MCF 10A (cell line): ENCODE results near the gene ZNF462. TPM values are rescaled to one million over a fixed set of nuclear protein-coding genes. Genes with fewer than 3 reads are reported as not detected.
A peak's percentile ranks its signal among the peaks of the same experiment; 100 is the strongest.

Source experiments
- BruUV-seq: library from RNA; stranded (reverse); fragments of 400-500 nt; replicated peaks from 2 replicates; lab custom pipeline; 2021; lab: Mats Ljungman, UMichigan
- CTCF ChIA-PET: fragments of 300-600 bp; sonication (Branson Sonifier 250); formaldehyde crosslinking; extraction: SDS; loops from one replicate; lab custom pipeline; 2021; ENCODE audit warnings: antibody characterized with exemption, inconsistent platforms; lab: Yijun Ruan, JAX
- POLR2A ChIA-PET: fragments of 300-600, 350-650 bp; sonication (Branson Sonifier 250); formaldehyde crosslinking; extraction: SDS; loops from one replicate; lab custom pipeline; 2020; ENCODE audit warnings: antibody characterized with exemption, inconsistent platforms; lab: Yijun Ruan, JAX
- DNase-seq: peaks from one replicate; pipeline ENCODE4 v3.0.0-alpha.2; 2018; ENCODE audit not compliant: unreplicated experiment
- H3K27ac Mint-ChIP-seq: one replicate; pipeline ENCODE4 v1.8.0; 2022; ENCODE audit warnings: mild to moderate bottlenecking, low read depth, mixed read lengths; ENCODE audit not compliant: unreplicated experiment
- H3K27me3 Mint-ChIP-seq: one replicate; pipeline ENCODE4 v1.8.0; 2022; ENCODE audit warnings: mixed read lengths; ENCODE audit not compliant: insufficient read depth, unreplicated experiment
- H3K36me3 Mint-ChIP-seq: one replicate; pipeline ENCODE4 v1.8.0; 2022; ENCODE audit warnings: mild to moderate bottlenecking, moderate library complexity, mixed read lengths; ENCODE audit not compliant: insufficient read depth, unreplicated experiment
- H3K4me1 Mint-ChIP-seq: one replicate; pipeline ENCODE4 v1.8.0; 2022; ENCODE audit warnings: mixed read lengths; ENCODE audit not compliant: insufficient read depth, unreplicated experiment
- H3K4me3 Mint-ChIP-seq: one replicate; pipeline ENCODE4 v1.8.0; 2022; ENCODE audit warnings: mild to moderate bottlenecking, moderate library complexity, mixed read lengths; ENCODE audit not compliant: unreplicated experiment
- H3K9me3 Mint-ChIP-seq: one replicate; pipeline ENCODE4 v1.8.0; 2022; ENCODE audit warnings: mixed read lengths; ENCODE audit not compliant: unreplicated experiment
- intact Hi-C: fragments of 100-400 bp; cut with micrococcal nuclease; formaldehyde crosslinking; loops from 2 replicates; pipeline ENCODE4 v1.14.1; 2022
- total RNA-seq: library from RNA; stranded (reverse); gene quantifications from 2 replicates; pipeline ENCODE4 v1.2.3, GENCODE V29; 2022
- TF ChIP-seq, protein P1 (sequence below): fragments of 200-600 bp; IDR thresholded peaks from one replicate; pipeline ENCODE4 v1.8.0; 2022; ENCODE audit warnings: antibody characterized with exemption, mild to moderate bottlenecking; ENCODE audit not compliant: unreplicated experiment

ZNF462 gene
- total RNA-seq, 1 experiment from 2014 or later, result 47.2 TPM

- ChIA-PET CTCF (no interaction called here), POLR2A (no interaction called here)
- no peaks in the 10 kb centered on the region for H3K27me3 Mint-ChIP-seq
- H3K9me3 Mint-ChIP-seq, result peaks cover 9% of the 10 kb centered on the region
- no TSS peak for BruUV-seq
- TF ChIP-seq, protein P1, sequence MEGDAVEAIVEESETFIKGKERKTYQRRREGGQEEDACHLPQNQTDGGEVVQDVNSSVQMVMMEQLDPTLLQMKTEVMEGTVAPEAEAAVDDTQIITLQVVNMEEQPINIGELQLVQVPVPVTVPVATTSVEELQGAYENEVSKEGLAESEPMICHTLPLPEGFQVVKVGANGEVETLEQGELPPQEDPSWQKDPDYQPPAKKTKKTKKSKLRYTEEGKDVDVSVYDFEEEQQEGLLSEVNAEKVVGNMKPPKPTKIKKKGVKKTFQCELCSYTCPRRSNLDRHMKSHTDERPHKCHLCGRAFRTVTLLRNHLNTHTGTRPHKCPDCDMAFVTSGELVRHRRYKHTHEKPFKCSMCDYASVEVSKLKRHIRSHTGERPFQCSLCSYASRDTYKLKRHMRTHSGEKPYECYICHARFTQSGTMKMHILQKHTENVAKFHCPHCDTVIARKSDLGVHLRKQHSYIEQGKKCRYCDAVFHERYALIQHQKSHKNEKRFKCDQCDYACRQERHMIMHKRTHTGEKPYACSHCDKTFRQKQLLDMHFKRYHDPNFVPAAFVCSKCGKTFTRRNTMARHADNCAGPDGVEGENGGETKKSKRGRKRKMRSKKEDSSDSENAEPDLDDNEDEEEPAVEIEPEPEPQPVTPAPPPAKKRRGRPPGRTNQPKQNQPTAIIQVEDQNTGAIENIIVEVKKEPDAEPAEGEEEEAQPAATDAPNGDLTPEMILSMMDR, result no peak
- H3K27ac Mint-ChIP-seq, result no peak overlapping the region
- H3K4me1 Mint-ChIP-seq, result peaks cover 26% of the 10 kb centered on the region
- no peak for DNase-seq
- peaks cover 36% of the 10 kb centered on the region for H3K36me3 Mint-ChIP-seq
- intact Hi-C loops, result no loop called here
- H3K4me3 Mint-ChIP-seq, result no peak overlapping the region
These were observed 100.7 kb downstream of the ZNF462 start for GRCh38 chr9:106963684-106964083.

- DNase-seq, result no peak
- BruUV-seq, result no TSS peak
- intact Hi-C loops, result no loop called here
These were observed 101.4 kb downstream of the ZNF462 start for GRCh38 chr9:106964329-106964728.

DNA sequence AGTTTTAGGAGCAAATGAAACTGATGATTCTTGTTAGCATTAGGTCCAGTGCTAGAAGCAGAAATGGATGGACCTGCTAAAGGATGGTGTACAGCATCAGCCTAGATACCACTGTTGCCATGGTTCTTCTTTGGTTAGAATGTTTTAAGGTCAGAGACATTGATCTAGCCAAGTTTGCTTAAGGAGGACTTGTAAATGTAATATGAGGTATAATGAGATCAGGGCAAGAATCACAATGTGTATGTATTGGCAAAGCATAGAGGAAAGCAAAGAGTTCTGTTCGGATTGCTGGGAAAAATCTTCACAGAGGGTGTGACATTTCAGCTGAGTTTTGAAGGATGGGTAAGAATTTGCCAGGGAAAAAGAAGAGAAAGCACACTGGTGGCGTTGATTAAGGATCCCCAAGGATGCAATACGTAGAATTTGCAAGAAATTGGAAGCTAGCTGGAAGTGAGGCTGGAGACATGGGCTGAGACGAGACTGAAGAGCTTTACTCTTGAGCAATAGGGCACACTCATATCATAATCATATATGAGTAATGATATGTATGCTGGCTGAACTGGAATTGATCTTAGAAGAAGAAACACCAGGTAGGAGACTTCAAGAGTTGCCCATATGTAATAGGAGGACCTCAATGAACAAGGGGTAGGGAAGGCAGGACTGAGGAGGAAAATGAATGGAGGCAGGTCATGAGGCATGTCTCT is 102.0 kb downstream of the ZNF462 start:
- DNase-seq, result peak; percentile 62
- intact Hi-C loops, result loop anchor here (5.0 kb wide), 1 partner anchor 103 kb away; the partner anchor contains the start of gene ZNF462
- Mint-ChIP-seq H3K27me3 (no peaks in the 10 kb centered on the region), H3K4me1 (peaks cover 26% of the 10 kb centered on the region), H3K36me3 (peaks cover 35% of the 10 kb centered on the region), H3K4me3 (peak overlapping the region; percentile 4), H3K27ac (peak overlapping the region; percentile 25), H3K9me3 (peaks cover 9% of the 10 kb centered on the region)
- ChIA-PET CTCF (interaction anchor here (0.8 to 1.2 kb wide), 5 partner anchors 27 to 574 kb away, joined by 3 read pairs; no protein-coding TSS in a partner anchor), POLR2A (interaction anchor here (0.7 to 2.3 kb wide), 9 partner anchors 8 to 102 kb away, joined by 3 to 11 read pairs (median 4); partner anchors contain the start of gene ZNF462)
- BruUV-seq, result no TSS peak
- TF ChIP-seq, protein P1, result no peak

More at GRCh38 chr9:106964329-106964728, 101.4 kb downstream of the ZNF462 start:
- peaks cover 9% of the 10 kb centered on the region for H3K9me3 Mint-ChIP-seq
- CTCF ChIA-PET, result interaction anchor here (0.9 kb wide), 1 partner anchor 28 kb away, joined by 3 read pairs; no protein-coding TSS in a partner anchor
- H3K36me3 Mint-ChIP-seq, result peaks cover 35% of the 10 kb centered on the region
- peaks cover 26% of the 10 kb centered on the region for H3K4me1 Mint-ChIP-seq
- no peaks in the 10 kb centered on the region for H3K27me3 Mint-ChIP-seq
- POLR2A ChIA-PET, result interaction anchor here (1.0 to 2.2 kb wide), 4 partner anchors 8 to 48 kb away, joined by 4 to 8 read pairs (median 4); no protein-coding TSS in a partner anchor
- TF ChIP-seq, protein P1, result no peak
- H3K27ac Mint-ChIP-seq, result peak overlapping the region; percentile 25
- no peak overlapping the region for H3K4me3 Mint-ChIP-seq

GRCh38 chr9:106966481-106966880 is 103.5 kb downstream of the ZNF462 start:
- CTCF ChIA-PET, result interaction anchor here (0.5 to 0.9 kb wide), 5 partner anchors 10 to 1809 kb away, joined by 3 to 4 read pairs (median 3); no protein-coding TSS in a partner anchor
- POLR2A ChIA-PET, result interaction anchor here (0.6 to 2.3 kb wide), 3 partner anchors 10 to 1207 kb away, joined by 3 to 11 read pairs (median 4); no protein-coding TSS in a partner anchor
- Mint-ChIP-seq H3K4me1 (peaks cover 23% of the 10 kb centered on the region), H3K27ac (no peak overlapping the region), H3K36me3 (peaks cover 31% of the 10 kb centered on the region), H3K9me3 (peaks cover 5% of the 10 kb centered on the region), H3K27me3 (no peaks in the 10 kb centered on the region), H3K4me3 (no peak overlapping the region)
- no TSS peak for BruUV-seq
- no peak for DNase-seq
- TF ChIP-seq, protein P1, result no peak
- intact Hi-C loops, result loop anchor here (5.0 kb wide), 1 partner anchor 104 kb away; the partner anchor contains the start of gene ZNF462
